K562 (cell line): ENCODE data around the gene ZNF234. TPM values are rescaled to one million over a fixed set of nuclear protein-coding genes. Genes with fewer than 3 reads are reported as not detected.

Experiments used
- BCOR ChIP-seq: fragments of 450-650 bp; IDR thresholded peaks from 2 replicates; pipeline ENCODE4 v1.6.1; 2016
- CAMTA2 ChIP-seq: fragments of 250-450 bp; sonication (Bioruptor Pico); conservative IDR thresholded peaks from 2 replicates; pipeline ENCODE4 v1.5.1; 2022
- CREM ChIP-seq: IDR thresholded peaks from 2 replicates; pipeline ENCODE4 v1.6.1; 2014; ENCODE audit warnings: antibody characterized with exemption, low read depth
- DDX20 ChIP-seq: fragments of 450-650 bp; IDR thresholded peaks from 2 replicates; pipeline ENCODE4 v1.6.1; 2016; ENCODE audit warnings: missing genetic modification characterization, low read depth, mild to moderate bottlenecking, missing compliant biosample characterization, moderate library complexity
- EP400 ChIP-seq: fragments of 450-650 bp; IDR thresholded peaks from 2 replicates; pipeline ENCODE4 v1.6.1; 2017; ENCODE audit warnings: antibody characterized with exemption, mild to moderate bottlenecking, moderate library complexity
- HMG20B ChIP-seq: fragments of 250-450 bp; sonication (Bioruptor Pico); IDR thresholded peaks from 2 replicates; pipeline ENCODE4 v1.5.0; 2021; ENCODE audit warnings: mild to moderate bottlenecking
- ILF3 ChIP-seq: fragments of 450-650 bp; IDR thresholded peaks from 2 replicates; pipeline ENCODE4 v1.6.1; 2018; ENCODE audit warnings: antibody characterized with exemption, mild to moderate bottlenecking, moderate library complexity, borderline replicate concordance
- LEF1 ChIP-seq: fragments of 450-650 bp; IDR thresholded peaks from 2 replicates; pipeline ENCODE4 v1.6.1; 2016; ENCODE audit warnings: mild to moderate bottlenecking
- PML ChIP-seq: IDR thresholded peaks from 2 replicates; pipeline ENCODE4 v1.6.1; 2012; ENCODE audit warnings: low read length, inconsistent platforms
- POLR2A ChIP-seq: fragments of 450-650 bp; conservative IDR thresholded peaks from 2 replicates; pipeline ENCODE4 v1.6.1; 2016
- PPARD ChIP-seq: fragments of 250-450 bp; sonication (Bioruptor Pico); IDR thresholded peaks from 2 replicates; pipeline ENCODE4 v1.8.0; 2022; ENCODE audit warnings: inconsistent platforms, mild to moderate bottlenecking, moderate library complexity
- RFX5 ChIP-seq: IDR thresholded peaks from 2 replicates; pipeline ENCODE4 v1.6.1; 2011; ENCODE audit warnings: low read depth, mild to moderate bottlenecking, improper control_type of control experiment, low read length
- SRSF9 ChIP-seq: fragments of 200-400 bp; formaldehyde crosslinking; IDR thresholded peaks from 2 replicates; pipeline ENCODE4 v1.6.1; 2017; ENCODE audit warnings: low read depth, low read length, borderline replicate concordance
- ZNF311 ChIP-seq: fragments of 250-450 bp; sonication (Bioruptor Pico); IDR thresholded peaks from 2 replicates; pipeline ENCODE4 v1.4.0; 2020; ENCODE audit warnings: mild to moderate bottlenecking, moderate library complexity
- ZNF507 ChIP-seq: conservative IDR thresholded peaks from 2 replicates; pipeline ENCODE4 v1.6.1; 2017; ENCODE audit warnings: missing genetic modification characterization, missing compliant biosample characterization
- ZNF76 ChIP-seq: fragments of 250-450 bp; sonication (Bioruptor Pico); IDR thresholded peaks from 2 replicates; pipeline ENCODE4 v1.4.0; 2020; ENCODE audit warnings: mild to moderate bottlenecking, moderate library complexity, borderline replicate concordance
- polyA plus RNA-seq, 8 experiments: library from polyadenylated mRNA; depleted of rRNA in 4 of 8; stranded (reverse) in 5 of 8; unstranded in 3 of 8; fragments of >200 nt; fragmentation: Nextera tagmentation in 2 of 8; fragmentation: Illumina TruSeq in 1 of 8; extraction: Ambion mirVana in 2 of 8; extraction: Trizol in 1 of 8; gene quantifications; 2 replicates each; pipeline versions ENCODE4 v1.2.1 to v1.2.3, GENCODE V29; 2011 to 2014; ENCODE audit warnings: inconsistent platforms in 1 of 8, missing spikeins in 1 of 8
- total RNA-seq, 7 experiments: library from RNA; depleted of rRNA in 6 of 7; stranded (reverse); fragments of >200 nt in 6 of 7; fragmentation: Illumina TruSeq in 2 of 7; extraction: Trizol in 2 of 7; gene quantifications; 2 replicates each; pipeline versions ENCODE4 v1.2.1 to v1.2.3, GENCODE V29; 2011 to 2021; ENCODE audit warnings: low replicate concordance in 1 of 7
- TF ChIP-seq, protein P1 (sequence below), 2 experiments: fragments of 450-650 bp; IDR thresholded peaks; 2 replicates each; pipeline ENCODE4 v1.6.1; 2016
- TF ChIP-seq, protein P2 (sequence below), 2 experiments: fragments of 450-650 bp in 1 of 2; sonication (generic) in 1 of 2; formaldehyde crosslinking; conservative IDR thresholded peaks; 2 replicates each; pipeline versions ENCODE4 v1.4.0 to v1.8.1; 2020 to 2022; ENCODE audit warnings: mild to moderate bottlenecking in 1 of 2, missing genetic modification reagents in 1 of 2
- TF ChIP-seq, protein P3 (sequence below): fragments of 450-650 bp; IDR thresholded peaks from 2 replicates; pipeline ENCODE4 v1.7.0; 2016; ENCODE audit warnings: borderline replicate concordance
- TF ChIP-seq, protein P4 (sequence below): fragments of 200-800 bp; sonication (Bioruptor generic); IDR thresholded peaks from 2 replicates; pipeline ENCODE4 v1.6.1; 2017; ENCODE audit warnings: missing genetic modification characterization, missing compliant biosample characterization
- TF ChIP-seq, protein P5 (sequence below): sonication (generic); formaldehyde crosslinking; IDR thresholded peaks from 2 replicates; pipeline ENCODE4 v1.8.1; 2023; ENCODE audit warnings: mild to moderate bottlenecking, missing genetic modification reagents

Gene ZNF234
- total and polyA plus RNA-seq, 9 of the 15 experiments (the other 6 are each of a cell fraction or from before 2014, with no cell fraction given), result 0.82 to 2.9 (median 1.5) TPM

DNA sequence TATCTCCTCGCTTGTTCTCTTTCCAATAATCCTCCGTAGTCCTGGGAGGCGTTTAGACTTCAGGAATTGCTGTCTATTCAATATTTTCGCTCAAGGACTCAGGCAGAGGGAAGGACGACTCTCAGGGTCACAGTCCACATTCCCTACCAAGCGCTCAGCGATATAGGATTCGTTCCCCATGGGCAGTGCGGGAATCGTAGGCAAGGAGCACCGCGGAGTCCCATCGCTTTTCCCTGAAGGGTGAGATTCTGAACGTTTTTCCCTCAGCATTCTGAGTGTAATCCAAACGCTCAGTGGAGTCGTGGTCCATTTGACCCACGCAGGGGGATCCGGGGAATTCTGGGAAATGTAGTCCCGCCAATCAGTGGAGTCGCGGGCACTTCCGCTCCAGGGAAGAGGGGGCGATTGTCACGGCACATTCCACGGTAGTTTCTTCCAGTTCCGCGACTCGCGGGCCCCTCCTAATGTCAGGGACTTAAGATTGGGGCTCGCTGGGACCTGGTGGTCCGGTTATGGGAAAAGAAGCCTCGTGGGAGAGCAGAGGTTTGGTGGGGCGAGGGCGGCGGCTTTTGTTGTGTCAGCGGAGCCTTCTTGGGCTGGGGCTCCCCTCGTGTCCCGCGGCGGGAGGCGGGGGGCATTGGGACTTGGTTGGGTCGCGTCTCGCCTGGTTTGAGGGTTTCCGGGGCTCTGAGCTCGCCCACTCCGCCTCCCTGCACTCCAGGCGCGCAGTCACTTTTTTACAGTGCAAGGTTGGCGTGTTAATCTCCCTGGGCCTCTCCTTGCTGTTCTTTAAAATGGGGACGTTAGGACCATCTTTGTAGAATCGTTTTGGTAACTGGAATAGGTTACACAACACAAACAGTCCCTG is at the start of gene ZNF234 (continued):
- TF ChIP-seq, protein P1, sequence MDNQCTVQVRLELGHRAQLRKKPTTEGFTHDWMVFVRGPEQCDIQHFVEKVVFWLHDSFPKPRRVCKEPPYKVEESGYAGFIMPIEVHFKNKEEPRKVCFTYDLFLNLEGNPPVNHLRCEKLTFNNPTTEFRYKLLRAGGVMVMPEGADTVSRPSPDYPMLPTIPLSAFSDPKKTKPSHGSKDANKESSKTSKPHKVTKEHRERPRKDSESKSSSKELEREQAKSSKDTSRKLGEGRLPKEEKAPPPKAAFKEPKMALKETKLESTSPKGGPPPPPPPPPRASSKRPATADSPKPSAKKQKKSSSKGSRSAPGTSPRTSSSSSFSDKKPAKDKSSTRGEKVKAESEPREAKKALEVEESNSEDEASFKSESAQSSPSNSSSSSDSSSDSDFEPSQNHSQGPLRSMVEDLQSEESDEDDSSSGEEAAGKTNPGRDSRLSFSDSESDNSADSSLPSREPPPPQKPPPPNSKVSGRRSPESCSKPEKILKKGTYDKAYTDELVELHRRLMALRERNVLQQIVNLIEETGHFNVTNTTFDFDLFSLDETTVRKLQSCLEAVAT (IDR thresholded peaks at IDR 0.05), result 0 out of 4 replicates have a peak, but pooled peaks of 1 of the 2 experiments have one; percentile 35
- TF ChIP-seq SRSF9 (no peak), HMG20B (no peak), DDX20 (tag) (no peak), ZNF507 (tag) (no peak), BCOR (peak; percentile 95), POLR2A (peak; percentile 45; the same call in 1 of the 2 replicates), PML (no peak), ZNF76 (CRISPR knock-in tag) (no peak), CAMTA2 (no peak), RFX5 (no peak), CREM (no peak), ILF3 (no peak), PPARD (CRISPR knock-in tag) (no peak), LEF1 (no peak), EP400 (0 out of 2 replicates have a peak, but pooled peaks have one; percentile 28), ZNF311 (no peak)
- TF ChIP-seq, protein P2, sequence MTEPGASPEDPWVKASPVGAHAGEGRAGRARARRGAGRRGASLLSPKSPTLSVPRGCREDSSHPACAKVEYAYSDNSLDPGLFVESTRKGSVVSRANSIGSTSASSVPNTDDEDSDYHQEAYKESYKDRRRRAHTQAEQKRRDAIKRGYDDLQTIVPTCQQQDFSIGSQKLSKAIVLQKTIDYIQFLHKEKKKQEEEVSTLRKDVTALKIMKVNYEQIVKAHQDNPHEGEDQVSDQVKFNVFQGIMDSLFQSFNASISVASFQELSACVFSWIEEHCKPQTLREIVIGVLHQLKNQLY (CRISPR knock-in tag; conservative IDR thresholded peaks at IDR 0.05), result no peak
- TF ChIP-seq, protein P3, sequence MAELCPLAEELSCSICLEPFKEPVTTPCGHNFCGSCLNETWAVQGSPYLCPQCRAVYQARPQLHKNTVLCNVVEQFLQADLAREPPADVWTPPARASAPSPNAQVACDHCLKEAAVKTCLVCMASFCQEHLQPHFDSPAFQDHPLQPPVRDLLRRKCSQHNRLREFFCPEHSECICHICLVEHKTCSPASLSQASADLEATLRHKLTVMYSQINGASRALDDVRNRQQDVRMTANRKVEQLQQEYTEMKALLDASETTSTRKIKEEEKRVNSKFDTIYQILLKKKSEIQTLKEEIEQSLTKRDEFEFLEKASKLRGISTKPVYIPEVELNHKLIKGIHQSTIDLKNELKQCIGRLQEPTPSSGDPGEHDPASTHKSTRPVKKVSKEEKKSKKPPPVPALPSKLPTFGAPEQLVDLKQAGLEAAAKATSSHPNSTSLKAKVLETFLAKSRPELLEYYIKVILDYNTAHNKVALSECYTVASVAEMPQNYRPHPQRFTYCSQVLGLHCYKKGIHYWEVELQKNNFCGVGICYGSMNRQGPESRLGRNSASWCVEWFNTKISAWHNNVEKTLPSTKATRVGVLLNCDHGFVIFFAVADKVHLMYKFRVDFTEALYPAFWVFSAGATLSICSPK, result no peak
- TF ChIP-seq, protein P4, sequence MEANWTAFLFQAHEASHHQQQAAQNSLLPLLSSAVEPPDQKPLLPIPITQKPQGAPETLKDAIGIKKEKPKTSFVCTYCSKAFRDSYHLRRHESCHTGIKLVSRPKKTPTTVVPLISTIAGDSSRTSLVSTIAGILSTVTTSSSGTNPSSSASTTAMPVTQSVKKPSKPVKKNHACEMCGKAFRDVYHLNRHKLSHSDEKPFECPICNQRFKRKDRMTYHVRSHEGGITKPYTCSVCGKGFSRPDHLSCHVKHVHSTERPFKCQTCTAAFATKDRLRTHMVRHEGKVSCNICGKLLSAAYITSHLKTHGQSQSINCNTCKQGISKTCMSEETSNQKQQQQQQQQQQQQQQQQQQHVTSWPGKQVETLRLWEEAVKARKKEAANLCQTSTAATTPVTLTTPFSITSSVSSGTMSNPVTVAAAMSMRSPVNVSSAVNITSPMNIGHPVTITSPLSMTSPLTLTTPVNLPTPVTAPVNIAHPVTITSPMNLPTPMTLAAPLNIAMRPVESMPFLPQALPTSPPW, result peak; percentile 43
- TF ChIP-seq, protein P5, sequence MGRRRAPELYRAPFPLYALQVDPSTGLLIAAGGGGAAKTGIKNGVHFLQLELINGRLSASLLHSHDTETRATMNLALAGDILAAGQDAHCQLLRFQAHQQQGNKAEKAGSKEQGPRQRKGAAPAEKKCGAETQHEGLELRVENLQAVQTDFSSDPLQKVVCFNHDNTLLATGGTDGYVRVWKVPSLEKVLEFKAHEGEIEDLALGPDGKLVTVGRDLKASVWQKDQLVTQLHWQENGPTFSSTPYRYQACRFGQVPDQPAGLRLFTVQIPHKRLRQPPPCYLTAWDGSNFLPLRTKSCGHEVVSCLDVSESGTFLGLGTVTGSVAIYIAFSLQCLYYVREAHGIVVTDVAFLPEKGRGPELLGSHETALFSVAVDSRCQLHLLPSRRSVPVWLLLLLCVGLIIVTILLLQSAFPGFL (CRISPR knock-in tag), result no peak
